Cardiac ventricle fibroblast (primary cell): ENCODE data around the gene RPP38. TPM values are rescaled to one million over a fixed set of nuclear protein-coding genes. Genes with fewer than 3 reads are reported as not detected.

Experiments
- total RNA-seq: library from RNA; depleted of rRNA; stranded (reverse); fragments of >200 nt; gene quantifications from 2 replicates; pipeline ENCODE4 v1.2.3, GENCODE V29; 2015

RPP38 gene
- total RNA-seq, result 6.5 and 13.2 TPM in 2 replicates

GRCh38 chr10:15097011-15097812 is at the start of gene RPP38:
Gene RPP38, plus strand, starts transcription at chr10:15097355. Its CDS starts 5,960 bp downstream, at chr10:15103315.

GRCh38 chr10:15088428-15089261 is 8.5 kb upstream of the RPP38 start, which contains the start of gene ACBD7:
Gene ACBD7, minus strand, starts transcription at chr10:15088776. Its CDS starts 48 bp downstream, at chr10:15088728.

Other genes starting within 250 kb of the RPP38 start
- gene SUV39H2, start 218.5 kb upstream of the RPP38 start, total RNA-seq, result 4.6 and 9.8 TPM in 2 replicates
- gene DCLRE1C, start 143.3 kb upstream of the RPP38 start, total RNA-seq, result 4.8 and 6.7 TPM in 2 replicates
- gene MEIG1, start 138.0 kb upstream of the RPP38 start, total RNA-seq, result not detected in 2 replicates
- gene OLAH, start 53.4 kb upstream of the RPP38 start, total RNA-seq, result not detected in 2 replicates
- 2.2 TPM in 1 of 2 replicates, not detected in the other for gene ACBD7, start 8.6 kb upstream of the RPP38 start, total RNA-seq
- gene NMT2, start 71.3 kb downstream of the RPP38 start, total RNA-seq, result 25.6 and 28.5 TPM in 2 replicates